GM18502 (cell line): Measurements from ENCODE around the gene ATP6V1G3.
"Not testable (repeated sequence)": the region's sequence is repeated elsewhere in the genome, so short reads cannot be mapped to it uniquely, and the experiment has no call there.

Source experiments
- ATAC-seq: cut with Tn5 transposase; IDR thresholded peaks from one replicate; pipeline ENCODE4 v1.9.1; 2021; ENCODE audit warnings: mild to moderate bottlenecking; ENCODE audit not compliant: unreplicated experiment, poor library complexity

The ATP6V1G3 gene

GRCh38 chr1:198540580-198540979 lies at the start of gene ATP6V1G3:
Gene ATP6V1G3 (minus strand): TSS chr1:198540680. CDS start chr1:198540650, 30 bp downstream.
- no peak for ATAC-seq

- ATAC-seq, result no peak
Observed at GRCh38 chr1:198588845-198589244, 48.4 kb upstream of the ATP6V1G3 start.

- ATAC-seq, result no peak
Observed at GRCh38 chr1:198584163-198584562, 43.7 kb upstream of the ATP6V1G3 start.

- not testable (repeated sequence) for ATAC-seq
Observed at GRCh38 chr1:198583209-198583802, 42.8 kb upstream of the ATP6V1G3 start.

GRCh38 chr1:198577444-198577843 lies 37.0 kb upstream of the ATP6V1G3 start:
- no peak for ATAC-seq

GRCh38 chr1:198575798-198576641 lies 35.5 kb upstream of the ATP6V1G3 start:
- ATAC-seq, result peak; percentile 73

GRCh38 chr1:198575292-198575691 lies 34.8 kb upstream of the ATP6V1G3 start:
- ATAC-seq, result no peak

- ATAC-seq, result no peak
Observed at GRCh38 chr1:198574325-198574724, 33.8 kb upstream of the ATP6V1G3 start.

- ATAC-seq, result no peak
Observed at GRCh38 chr1:198564716-198565115, 24.2 kb upstream of the ATP6V1G3 start.

- no peak for ATAC-seq
Observed at GRCh38 chr1:198564157-198564556, 23.7 kb upstream of the ATP6V1G3 start.

GRCh38 chr1:198563583-198563982 lies 23.1 kb upstream of the ATP6V1G3 start:
- ATAC-seq, result no peak

- no peak for ATAC-seq
Observed at GRCh38 chr1:198560161-198560560, 19.7 kb upstream of the ATP6V1G3 start.

- ATAC-seq, result no peak
Observed at GRCh38 chr1:198559362-198559761, 18.9 kb upstream of the ATP6V1G3 start.

- ATAC-seq, result no peak
Observed at GRCh38 chr1:198558402-198558801, 17.9 kb upstream of the ATP6V1G3 start.

GRCh38 chr1:198556971-198557370 lies 16.5 kb upstream of the ATP6V1G3 start:
- ATAC-seq, result peak; percentile 95

- ATAC-seq, result no peak
Observed at GRCh38 chr1:198552668-198553416, 12.4 kb upstream of the ATP6V1G3 start.

- ATAC-seq, result no peak
Observed at GRCh38 chr1:198550941-198551524, 10.6 kb upstream of the ATP6V1G3 start.

GRCh38 chr1:198549866-198550265 lies 9.4 kb upstream of the ATP6V1G3 start:
- ATAC-seq, result peak; percentile 98

- ATAC-seq, result no peak
Observed at GRCh38 chr1:198548890-198549289, 8.4 kb upstream of the ATP6V1G3 start.

GRCh38 chr1:198545156-198545555 lies 4.7 kb upstream of the ATP6V1G3 start:
- no peak for ATAC-seq

GRCh38 chr1:198544265-198544664 lies 3.8 kb upstream of the ATP6V1G3 start:
- no peak for ATAC-seq
